B cell (primary cell): Measurements from ENCODE around the gene TBC1D22A. TPM values are rescaled to one million over a fixed set of nuclear protein-coding genes. Genes with fewer than 3 reads are reported as not detected.

Experiments used
- ATAC-seq: fragments of 200-7000 bp; cut with Tn5 transposase; one replicate; pipeline ENCODE4 v1.10.0; 2021; ENCODE audit warnings: low read depth, mild to moderate bottlenecking, moderate number of reproducible peaks, moderate library complexity
- CTCF ChIA-PET: fragments of 350-600 bp; sonication (Branson Sonifier 250); formaldehyde crosslinking; loops from one replicate; lab custom pipeline; 2021; ENCODE audit warnings: antibody characterized with exemption, inconsistent platforms; lab: Charles Lee
- POLR2A ChIA-PET: fragments of 350-600 bp; sonication (Branson Sonifier 250); formaldehyde crosslinking; loops from one replicate; lab custom pipeline; 2021; ENCODE audit warnings: antibody characterized with exemption; lab: Charles Lee
- DNase-seq: peaks from one replicate; pipeline ENCODE4 v3.0.0; 2013
- H2AFZ ChIP-seq: 2 replicates; pipeline ENCODE4 v1.6.1; 2012; ENCODE audit warnings: mild to moderate bottlenecking, low read depth, low read length; ENCODE audit not compliant: insufficient read depth, poor library complexity, severe bottlenecking
- H3K27ac ChIP-seq, 2 donors: 1 replicate in 1 of 2; 2 replicates in 1 of 2; pipeline ENCODE4 v1.5.1; 2012 to 2013; ENCODE audit warnings: low read length in 2 of 2, mild to moderate bottlenecking in 2 of 2, moderate library complexity in 1 of 2
- H3K27me3 ChIP-seq, 4 experiments: fragments of 200-600 bp in 1 of 4; sonication (generic) in 1 of 4; replicated peaks in 1 of 4; 1 replicate in 2 of 4; 2 replicates in 2 of 4; pipeline versions ENCODE4 v1.6.1 to v1.7.0; 2013 to 2016; ENCODE audit warnings: low read length in 3 of 4, mild to moderate bottlenecking in 2 of 4, mixed read lengths in 1 of 4, moderate library complexity in 1 of 4; ENCODE audit not compliant: insufficient read depth in 4 of 4, control insufficient read depth in 3 of 4; ENCODE audit errors: control extremely low read depth in 1 of 4
- H3K36me3 ChIP-seq, 2 experiments: replicated peaks in 1 of 2; 1 replicate in 1 of 2; 2 replicates in 1 of 2; pipeline versions ENCODE4 v1.6.1 to v1.7.1; 2013; ENCODE audit warnings: low read length in 1 of 2; ENCODE audit not compliant: insufficient read depth in 2 of 2, control insufficient read depth in 1 of 2; ENCODE audit errors: control extremely low read depth in 1 of 2, extremely low read depth in 1 of 2
- H3K4me1 ChIP-seq, 2 donors: fragments of 200-600 bp in 1 of 2; sonication (generic) in 1 of 2; 1 replicate in 1 of 2; 2 replicates in 1 of 2; pipeline versions ENCODE4 v1.5.1 to v1.6.1; 2013 to 2017; ENCODE audit warnings: low read length in 2 of 2; ENCODE audit not compliant: control insufficient read depth in 2 of 2, insufficient read depth in 2 of 2
- H3K4me2 ChIP-seq: replicated peaks from 2 replicates; pipeline ENCODE3; 2012; ENCODE audit warnings: mild to moderate bottlenecking, low read depth, low read length; ENCODE audit not compliant: poor library complexity, severe bottlenecking
- H3K4me3 ChIP-seq, 5 experiments: fragments of 200-600 bp in 1 of 5; sonication (generic) in 1 of 5; 1 replicate in 3 of 5; 2 replicates in 2 of 5; pipeline versions ENCODE4 v1.5.1 to v1.7.0; 2011 to 2016; ENCODE audit warnings: low read length in 4 of 5, mild to moderate bottlenecking in 4 of 5, low read depth in 2 of 5, control low read depth in 1 of 5, moderate library complexity in 1 of 5; ENCODE audit not compliant: insufficient read depth in 1 of 5; ENCODE audit errors: control extremely low read depth in 1 of 5, extremely low read depth in 1 of 5
- H3K79me2 ChIP-seq: fragments of 200-600 bp; sonication (generic); one replicate; pipeline ENCODE4 v1.6.0; 2016; ENCODE audit warnings: low read length; ENCODE audit not compliant: control insufficient read depth, insufficient read depth
- H3K9ac ChIP-seq: fragments of 200-600 bp; sonication (generic); 2 replicates; pipeline ENCODE4 v1.6.1; 2017; ENCODE audit warnings: mild to moderate bottlenecking, low read length, moderate library complexity
- H3K9me3 ChIP-seq, 3 donors: one replicate each; pipeline versions ENCODE4 v1.6.1 to v1.7.1; 2013; ENCODE audit warnings: low read length in 2 of 3; ENCODE audit not compliant: control insufficient read depth in 2 of 3, insufficient read depth in 1 of 3; ENCODE audit errors: control extremely low read depth in 1 of 3
- H4K20me1 ChIP-seq: 2 replicates; pipeline ENCODE4 v1.6.0; 2012; ENCODE audit warnings: mild to moderate bottlenecking, low read length; ENCODE audit not compliant: insufficient read depth, control insufficient read depth, poor library complexity, severe bottlenecking
- H3K27ac Mint-ChIP-seq: one replicate; pipeline ENCODE4 v1.8.0; 2021; ENCODE audit warnings: mixed read lengths
- H3K27me3 Mint-ChIP-seq: one replicate; pipeline ENCODE4 v1.8.0; 2021; ENCODE audit warnings: mixed read lengths
- H3K4me1 Mint-ChIP-seq: one replicate; pipeline ENCODE4 v1.8.0; 2021; ENCODE audit warnings: mixed read lengths
- H3K4me3 Mint-ChIP-seq: one replicate; pipeline ENCODE4 v1.8.0; 2021; ENCODE audit warnings: mixed read lengths
- H3K9me3 Mint-ChIP-seq: one replicate; pipeline ENCODE4 v1.8.0; 2022; ENCODE audit warnings: mixed read lengths; ENCODE audit not compliant: insufficient read depth
- EZH2 ChIP-seq: IDR thresholded peaks from 2 replicates; pipeline ENCODE4 v1.6.1; 2012; ENCODE audit warnings: borderline replicate concordance, low read depth, mild to moderate bottlenecking, moderate library complexity, low read length; ENCODE audit not compliant: insufficient read depth, poor library complexity, severe bottlenecking
- WGBS: methylation state at CpG from one replicate; pipeline ENCODE4 v1.1.5; 2013; ENCODE audit warnings: missing lambda C conversion rate; ENCODE audit not compliant: insufficient coverage; 5-methylcytosine and 5-hydroxymethylcytosine counted together
- intact Hi-C: fragments of 100-400 bp; cut with micrococcal nuclease; formaldehyde crosslinking; loops from one replicate; pipeline ENCODE4 v1.10.0; 2022
- polyA plus RNA-seq: library from polyadenylated mRNA; depleted of rRNA; stranded (reverse); fragments of >200 nt; gene quantifications from 2 replicates; pipeline ENCODE4 v1.2.3, GENCODE V29; 2012
- total RNA-seq, 2 donors: library from RNA; stranded (reverse); fragments of 120-200 nt in 1 of 2; gene quantifications; 1 replicate in 1 of 2; 2 replicates in 1 of 2; pipeline versions ENCODE4 v1.2.3 to v1.2.4, GENCODE V29; 2013 to 2022
- TF ChIP-seq, protein P1 (sequence below): fragments of 200-600 bp; IDR thresholded peaks from one replicate; pipeline ENCODE4 v1.8.0; 2022; ENCODE audit warnings: antibody characterized with exemption, mild to moderate bottlenecking

Gene TBC1D22A
- total and polyA plus RNA-seq, 2 donors (not counting 1 experiment from before 2014, with no cell fraction given), result 73.8 to 128 TPM

- 93% methylated on average over 7 of the region's 12 CpGs for whole genome bisulfite sequencing
- Mint-ChIP-seq H3K27ac (peak overlapping the region; percentile 26), H3K4me1 (peaks cover 14% of the 10 kb centered on the region), H3K4me3 (no peak overlapping the region), H3K27me3 (no peaks in the 10 kb centered on the region), H3K9me3 (no peaks in the 10 kb centered on the region)
- Histone ChIP-seq H3K27me3 (no peaks in the 10 kb centered on the region), H3K9ac (no peak overlapping the region), H3K36me3 (peaks cover 6 to 66% of the 10 kb centered on the region in 2 experiments), H3K4me1 (no peaks in the 10 kb centered on the region), H3K79me2 (peaks cover 99% of the 10 kb centered on the region), H4K20me1 (peaks cover 100% of the 10 kb centered on the region), H3K9me3 (peaks cover 0 to 3% (median 0%) of the 10 kb centered on the region in 3 donors), H3K4me2 (no peak overlapping the region), H2AFZ (no peak overlapping the region), H3K27ac (no peak overlapping the region), H3K4me3 (no peak overlapping the region)
- TF ChIP-seq EZH2, result no peak
- TF ChIP-seq, protein P1, sequence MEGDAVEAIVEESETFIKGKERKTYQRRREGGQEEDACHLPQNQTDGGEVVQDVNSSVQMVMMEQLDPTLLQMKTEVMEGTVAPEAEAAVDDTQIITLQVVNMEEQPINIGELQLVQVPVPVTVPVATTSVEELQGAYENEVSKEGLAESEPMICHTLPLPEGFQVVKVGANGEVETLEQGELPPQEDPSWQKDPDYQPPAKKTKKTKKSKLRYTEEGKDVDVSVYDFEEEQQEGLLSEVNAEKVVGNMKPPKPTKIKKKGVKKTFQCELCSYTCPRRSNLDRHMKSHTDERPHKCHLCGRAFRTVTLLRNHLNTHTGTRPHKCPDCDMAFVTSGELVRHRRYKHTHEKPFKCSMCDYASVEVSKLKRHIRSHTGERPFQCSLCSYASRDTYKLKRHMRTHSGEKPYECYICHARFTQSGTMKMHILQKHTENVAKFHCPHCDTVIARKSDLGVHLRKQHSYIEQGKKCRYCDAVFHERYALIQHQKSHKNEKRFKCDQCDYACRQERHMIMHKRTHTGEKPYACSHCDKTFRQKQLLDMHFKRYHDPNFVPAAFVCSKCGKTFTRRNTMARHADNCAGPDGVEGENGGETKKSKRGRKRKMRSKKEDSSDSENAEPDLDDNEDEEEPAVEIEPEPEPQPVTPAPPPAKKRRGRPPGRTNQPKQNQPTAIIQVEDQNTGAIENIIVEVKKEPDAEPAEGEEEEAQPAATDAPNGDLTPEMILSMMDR, result no peak
- no peak for DNase-seq
- ATAC-seq, result no peak
- intact Hi-C loops, result no loop called here
- POLR2A ChIA-PET, result no interaction called here
- CTCF ChIA-PET, result no interaction called here
Observed at GRCh38 chr22:47011131-47011858, 248.8 kb downstream of the TBC1D22A start.

DNA sequence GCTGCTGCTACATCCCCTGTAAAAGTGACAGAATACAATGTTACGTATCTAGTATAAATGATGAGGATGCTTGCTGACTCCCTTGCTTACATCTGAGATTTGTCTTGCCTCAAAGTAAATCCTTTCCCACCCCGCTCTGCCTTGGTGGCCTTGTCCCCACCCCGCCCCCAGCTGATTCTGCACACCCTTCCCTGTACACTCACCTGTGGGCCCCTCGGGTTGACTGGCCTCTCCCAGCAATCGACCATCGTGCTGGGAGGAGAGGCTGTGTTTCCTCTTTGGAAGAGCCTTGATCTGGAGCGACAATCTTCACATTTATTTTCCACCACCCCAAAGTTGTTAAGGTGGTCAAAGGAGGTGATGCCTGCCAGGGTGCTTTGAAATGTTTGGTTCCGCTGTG lies 249.4 kb downstream of the TBC1D22A start:
- Histone ChIP-seq H3K27ac (no peak overlapping the region), H4K20me1 (peaks cover 100% of the 10 kb centered on the region), H3K9ac (no peak overlapping the region), H3K79me2 (peaks cover 99% of the 10 kb centered on the region), H3K36me3 (peaks cover 5 to 67% of the 10 kb centered on the region in 2 experiments), H3K4me1 (no peaks in the 10 kb centered on the region), H3K4me2 (no peak overlapping the region), H3K4me3 (no peak overlapping the region), H2AFZ (no peak overlapping the region), H3K9me3 (peaks cover 0 to 3% (median 0%) of the 10 kb centered on the region in 3 donors), H3K27me3 (no peaks in the 10 kb centered on the region)
- DNase-seq (no peak), ATAC-seq (no peak)
- ChIA-PET POLR2A (no interaction called here), CTCF (interaction anchor here (1.5 kb wide), 1 partner anchor 276 kb away, joined by 3 read pairs; no protein-coding TSS in a partner anchor)
- peaks cover 14% of the 10 kb centered on the region for H3K4me1 Mint-ChIP-seq
- 95% methylated on average over 4 of the region's 8 CpGs for WGBS
- intact Hi-C loops, result no loop called here
- H3K9me3 Mint-ChIP-seq, result no peaks in the 10 kb centered on the region
- H3K4me3 Mint-ChIP-seq, result no peak overlapping the region
- H3K27ac Mint-ChIP-seq, result no peak overlapping the region
- TF ChIP-seq EZH2, result no peak
- TF ChIP-seq, protein P1, result no peak
- H3K27me3 Mint-ChIP-seq, result no peaks in the 10 kb centered on the region
